H9 (cell line): ENCODE measurements around the gene IGBP1. TPM values are rescaled to one million over a fixed set of nuclear protein-coding genes. Genes with fewer than 3 reads are reported as not detected.

Experiments used
- DNase-seq: peaks from one replicate; pipeline ENCODE4 v3.0.0-alpha.2; 2017
- H2AFZ ChIP-seq: one replicate; pipeline ENCODE4 v1.6.1; 2013; ENCODE audit warnings: mild to moderate bottlenecking, low read length, control low read depth, moderate library complexity
- H2AK5ac ChIP-seq: 2 replicates; pipeline ENCODE4 v1.6.1; 2013; ENCODE audit warnings: low read length, control low read depth, mixed read lengths; ENCODE audit not compliant: insufficient read length
- H2BK120ac ChIP-seq: one replicate; pipeline ENCODE4 v1.6.1; 2013; ENCODE audit warnings: low read depth, mild to moderate bottlenecking, low read length, control low read depth, inconsistent platforms; ENCODE audit not compliant: poor library complexity, severe bottlenecking
- H2BK12ac ChIP-seq: 2 replicates; pipeline ENCODE4 v1.6.1; 2013; ENCODE audit warnings: low read length, control low read depth, mixed read lengths, low read depth; ENCODE audit not compliant: insufficient read length
- H2BK15ac ChIP-seq: 2 replicates; pipeline ENCODE4 v1.6.1; 2013; ENCODE audit warnings: low read depth, low read length, control low read depth
- H2BK20ac ChIP-seq: one replicate; pipeline ENCODE4 v1.6.1; 2013; ENCODE audit warnings: low read depth, mild to moderate bottlenecking, low read length, control low read depth, inconsistent platforms; ENCODE audit not compliant: poor library complexity, severe bottlenecking
- H2BK5ac ChIP-seq: 2 replicates; pipeline ENCODE4 v1.6.1; 2013; ENCODE audit warnings: low read length, control low read depth, mixed read lengths; ENCODE audit not compliant: insufficient read length
- H3K14ac ChIP-seq: 2 replicates; pipeline ENCODE4 v1.6.1; 2013; ENCODE audit warnings: low read length, control low read depth; ENCODE audit not compliant: insufficient read depth
- H3K18ac ChIP-seq: 2 replicates; pipeline ENCODE4 v1.6.1; 2013; ENCODE audit warnings: low read depth, mild to moderate bottlenecking, mixed read lengths, low read length, control low read depth; ENCODE audit not compliant: insufficient read length
- H3K23ac ChIP-seq: 2 replicates; pipeline ENCODE4 v1.6.1; 2013; ENCODE audit warnings: low read length, control low read depth, mixed read lengths, low read depth; ENCODE audit not compliant: insufficient read length
- H3K23me2 ChIP-seq: 2 replicates; pipeline ENCODE4 v1.6.1; 2013; ENCODE audit warnings: low read depth, mild to moderate bottlenecking, mixed read lengths, low read length, control low read depth; ENCODE audit not compliant: insufficient read length, poor library complexity, severe bottlenecking
- H3K27ac ChIP-seq: 2 replicates; pipeline ENCODE4 v1.5.1; 2013; ENCODE audit warnings: low read length, control low read depth, mixed read lengths, low read depth; ENCODE audit not compliant: insufficient read length
- H3K27me3 ChIP-seq: 2 replicates; pipeline ENCODE4 v1.6.1; 2013; ENCODE audit warnings: low read length, control low read depth, inconsistent platforms; ENCODE audit not compliant: insufficient read depth
- H3K4ac ChIP-seq: 2 replicates; pipeline ENCODE4 v1.6.1; 2013; ENCODE audit warnings: low read depth, mild to moderate bottlenecking, control low read depth, inconsistent platforms, low read length, moderate library complexity
- H3K4me1 ChIP-seq: 2 replicates; pipeline ENCODE4 v1.6.1; 2013; ENCODE audit warnings: low read length, control low read depth, inconsistent platforms; ENCODE audit not compliant: insufficient read depth
- H3K4me2 ChIP-seq: 2 replicates; pipeline ENCODE4 v1.6.1; 2013; ENCODE audit warnings: low read length, control low read depth, mixed read lengths; ENCODE audit not compliant: insufficient read length, insufficient read depth
- H3K56ac ChIP-seq: 2 replicates; pipeline ENCODE4 v1.6.1; 2013; ENCODE audit warnings: low read depth, mild to moderate bottlenecking, mixed read lengths, low read length, control low read depth; ENCODE audit not compliant: insufficient read length
- H3K79me1 ChIP-seq: 2 replicates; pipeline ENCODE4 v1.6.1; 2013; ENCODE audit warnings: low read depth, mild to moderate bottlenecking, moderate library complexity, low read length, control low read depth, inconsistent platforms; ENCODE audit not compliant: insufficient read depth, poor library complexity, severe bottlenecking
- H3K79me2 ChIP-seq: 2 replicates; pipeline ENCODE4 v1.6.1; 2013; ENCODE audit warnings: low read length, control low read depth, inconsistent platforms; ENCODE audit not compliant: insufficient read depth
- H3K9ac ChIP-seq: 2 replicates; pipeline ENCODE4 v1.6.1; 2013; ENCODE audit warnings: low read length, control low read depth, mixed read lengths; ENCODE audit not compliant: insufficient read length; ENCODE audit errors: extremely low read depth
- H3K9me3 ChIP-seq: one replicate; pipeline ENCODE4 v1.6.1; 2013; ENCODE audit warnings: low read depth, low read length, inconsistent platforms; ENCODE audit not compliant: control insufficient read depth
- H3T11ph ChIP-seq: one replicate; pipeline ENCODE4 v1.6.1; 2013; ENCODE audit warnings: mild to moderate bottlenecking, low read length, control low read depth, inconsistent platforms
- H4K20me1 ChIP-seq: one replicate; pipeline ENCODE4 v1.6.1; 2013; ENCODE audit not compliant: control insufficient read depth, insufficient read length, insufficient read depth
- H4K5ac ChIP-seq: 2 replicates; pipeline ENCODE4 v1.6.1; 2013; ENCODE audit warnings: low read depth, mild to moderate bottlenecking, mixed read lengths, low read length, control low read depth; ENCODE audit not compliant: insufficient read length
- H4K8ac ChIP-seq: replicated peaks from 2 replicates; pipeline ENCODE4 v1.6.1; 2013; ENCODE audit warnings: low read length, control low read depth, mixed read lengths, low read depth; ENCODE audit not compliant: insufficient read length
- H4K91ac ChIP-seq: 2 replicates; pipeline ENCODE4 v1.6.1; 2013; ENCODE audit warnings: low read depth, mild to moderate bottlenecking, moderate library complexity, mixed read lengths, low read length, control low read depth; ENCODE audit not compliant: insufficient read length
- H3K27ac Mint-ChIP-seq, 3 experiments: 2 replicates in 2 of 3; 3 replicates in 1 of 3; pipeline ENCODE4 v1.8.0; 2020 to 2021; ENCODE audit warnings: mixed read lengths in 3 of 3, mild to moderate bottlenecking in 1 of 3, moderate library complexity in 1 of 3
- H3K27me3 Mint-ChIP-seq: 2 replicates; pipeline ENCODE4 v1.8.0; 2021; ENCODE audit warnings: low read depth, mild to moderate bottlenecking, moderate library complexity, mixed read lengths
- H3K36me3 Mint-ChIP-seq, 3 experiments: 2 replicates in 2 of 3; 3 replicates in 1 of 3; pipeline ENCODE4 v1.8.0; 2020 to 2021; ENCODE audit warnings: low read depth in 3 of 3, mixed read lengths in 3 of 3; ENCODE audit not compliant: insufficient read depth in 1 of 3
- H3K4me1 Mint-ChIP-seq, 2 experiments: 2 replicates each; pipeline ENCODE4 v1.8.0; 2020; ENCODE audit warnings: mixed read lengths in 2 of 2
- H3K4me3 Mint-ChIP-seq, 2 experiments: 2 replicates in 1 of 2; 3 replicates in 1 of 2; pipeline ENCODE4 v1.8.0; 2020 to 2021; ENCODE audit warnings: mild to moderate bottlenecking in 2 of 2, mixed read lengths in 2 of 2, moderate library complexity in 1 of 2
- H3K9me3 Mint-ChIP-seq, 2 experiments: 2 replicates in 1 of 2; 3 replicates in 1 of 2; pipeline ENCODE4 v1.8.0; 2020; ENCODE audit warnings: mild to moderate bottlenecking in 2 of 2, mixed read lengths in 2 of 2, moderate library complexity in 1 of 2
- CTCF ChIP-seq: fragments of 200-600 bp; sonication (generic); conservative IDR thresholded peaks from 3 replicates; pipeline ENCODE4 v1.8.0; 2021; ENCODE audit warnings: antibody characterized with exemption, mild to moderate bottlenecking
- WGBS: extraction: QIAGEN DNeasy Blood & Tissue Kit; methylation state at CpG from one replicate; pipeline ENCODE4 v1.1.7; 2013; ENCODE audit warnings: missing lambda C conversion rate, low lambda C conversion rate, mixed read lengths; ENCODE audit not compliant: insufficient read length; ENCODE audit errors: extremely low coverage; 5-methylcytosine and 5-hydroxymethylcytosine counted together
- total RNA-seq: library from RNA; stranded (reverse); gene quantifications from 2 replicates; pipeline ENCODE4 v1.2.1, GENCODE V29; 2021

Gene IGBP1
- total RNA-seq, 1 experiment from 2014 or later: 45.0 TPM

- Histone ChIP-seq H2BK120ac (no peak overlapping the region), H3K23me2 (no peaks in the 10 kb centered on the region), H3K79me2 (no peaks in the 10 kb centered on the region), H3K14ac (no peak overlapping the region), H4K20me1 (no peaks in the 10 kb centered on the region), H3K23ac (no peak overlapping the region), H2AFZ (no peak overlapping the region), H3K4ac (no peak overlapping the region), H3K27me3 (no peaks in the 10 kb centered on the region), H2BK20ac (no peak overlapping the region), H3K4me2 (no peak overlapping the region), H3K56ac (no peak overlapping the region), H3K27ac (no peak overlapping the region), H3K9me3 (peaks cover 61% of the 10 kb centered on the region), H4K8ac (no peak overlapping the region), H3T11ph (no peak overlapping the region), H3K9ac (no peak overlapping the region), H2BK12ac (no peak overlapping the region), H2AK5ac (no peak overlapping the region), H3K18ac (no peak overlapping the region), H2BK5ac (no peak overlapping the region), H2BK15ac (no peak overlapping the region), H3K4me1 (no peaks in the 10 kb centered on the region), H4K91ac (no peak overlapping the region), H4K5ac (no peak overlapping the region), H3K79me1 (no peaks in the 10 kb centered on the region)
- TF ChIP-seq CTCF: no peak
- H3K36me3 Mint-ChIP-seq: no peaks in the 10 kb centered on the region; a peak in 3 of 7 replicates
- no peak for DNase-seq
- peaks cover 10% of the 10 kb centered on the region for H3K27me3 Mint-ChIP-seq
- H3K9me3 Mint-ChIP-seq: peaks cover 68 to 70% of the 10 kb centered on the region in 2 experiments
- H3K27ac Mint-ChIP-seq: no peak overlapping the region
- H3K4me3 Mint-ChIP-seq: no peak overlapping the region
- no CpG with 5 or more reads among the region's 11 CpGs for WGBS
- peaks cover 7 to 16% of the 10 kb centered on the region in 2 experiments for H3K4me1 Mint-ChIP-seq
These were observed 45.2 kb upstream of the IGBP1 start for GRCh38 chrX:70087857-70088630.
